UCSD-AML1 (cell line): ENCODE measurements around the gene PUM2.

Experiments
- DNase-seq: peaks from one replicate; lab custom pipeline; 2025; ENCODE audit not compliant: unreplicated experiment; lab: John Stamatoyannopoulos, UW

Gene PUM2

DNA sequence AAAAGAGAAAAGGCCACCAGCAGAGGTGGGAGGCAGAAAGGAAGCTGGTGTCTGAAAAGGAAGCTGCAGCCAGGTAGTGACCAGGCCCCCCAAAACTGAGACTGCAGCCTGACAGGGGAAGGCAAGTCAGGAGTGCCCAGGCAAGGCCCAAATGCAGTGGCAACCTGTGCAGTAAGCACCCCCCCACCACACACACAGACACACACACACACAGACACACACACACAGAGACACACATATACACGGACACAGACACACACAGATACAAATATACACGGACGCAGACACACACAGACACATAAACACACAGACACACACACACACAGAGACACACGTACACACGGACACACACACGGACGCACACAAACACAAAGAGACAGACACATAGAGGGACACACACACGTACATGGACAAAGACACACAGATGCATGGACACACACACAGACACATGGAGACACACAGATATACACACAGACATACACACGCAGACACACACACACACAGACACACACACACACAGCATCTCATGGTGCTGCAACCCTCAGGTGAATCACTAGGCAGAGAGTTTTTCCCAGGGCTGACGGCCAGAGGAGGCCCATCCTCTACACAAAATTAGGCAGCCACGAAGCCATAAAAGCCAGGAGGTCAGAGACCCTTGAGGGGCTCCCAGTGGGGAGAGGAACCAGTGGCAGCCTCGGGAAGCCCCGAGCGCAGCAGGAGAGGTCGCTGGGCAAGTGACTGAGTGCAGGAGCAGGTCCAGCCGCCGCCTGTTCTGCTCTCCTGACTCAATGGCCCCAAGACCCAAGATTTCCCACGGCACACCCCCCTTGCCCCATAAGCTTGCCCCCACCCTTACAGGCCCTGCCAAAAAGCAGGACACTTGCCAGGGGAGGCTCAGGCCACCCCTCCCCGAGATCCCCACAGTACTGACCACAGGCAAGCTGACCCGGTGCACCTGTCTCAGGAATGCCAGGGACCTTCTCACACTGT, 132.0 kb downstream of the PUM2 start:
- no peak for DNase-seq

DNA sequence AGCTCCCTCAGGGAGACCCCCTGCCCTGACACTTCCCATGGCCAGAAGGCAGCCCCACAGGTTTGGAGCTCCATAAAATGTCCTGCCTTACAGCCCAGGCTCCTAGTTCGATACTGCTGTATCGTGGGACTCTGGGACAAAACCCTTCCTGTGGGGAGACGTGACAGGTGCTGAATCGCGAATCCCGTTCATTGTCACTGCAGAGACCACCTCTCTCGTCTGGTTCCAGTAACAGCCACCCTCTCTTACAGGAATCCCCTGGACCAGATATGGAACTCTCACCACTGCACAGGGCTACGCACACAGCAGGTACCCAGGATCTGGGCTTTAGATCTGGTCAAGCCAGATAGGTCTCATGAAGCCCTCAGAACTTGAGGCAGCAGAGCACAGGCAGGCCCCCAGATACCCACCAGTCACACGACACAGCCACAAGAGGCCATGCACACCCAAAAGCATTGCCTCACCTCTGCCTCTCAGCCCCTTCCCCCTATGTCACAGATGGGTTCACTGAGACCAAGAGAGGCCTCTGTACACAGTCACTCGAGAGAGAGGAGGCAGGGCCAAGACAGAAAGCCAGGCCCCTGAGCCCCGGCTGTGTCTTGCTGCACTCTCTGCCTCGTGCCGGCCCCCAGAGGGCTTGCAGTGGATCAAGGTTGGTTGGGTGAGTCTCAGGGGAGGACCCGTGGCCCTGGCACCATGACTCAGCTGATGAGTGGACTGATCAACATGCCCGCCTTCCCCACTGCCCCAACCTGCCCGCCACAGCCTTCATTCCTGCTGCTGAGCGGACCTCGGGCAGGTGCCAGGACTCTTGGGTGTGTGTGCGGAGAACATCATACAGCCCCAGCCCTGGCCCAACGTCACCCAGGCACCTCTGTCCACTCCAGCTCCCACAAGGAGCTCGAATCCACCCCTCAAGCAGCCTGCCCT, 133.3 kb downstream of the PUM2 start:
- DNase-seq, result no peak

DNA sequence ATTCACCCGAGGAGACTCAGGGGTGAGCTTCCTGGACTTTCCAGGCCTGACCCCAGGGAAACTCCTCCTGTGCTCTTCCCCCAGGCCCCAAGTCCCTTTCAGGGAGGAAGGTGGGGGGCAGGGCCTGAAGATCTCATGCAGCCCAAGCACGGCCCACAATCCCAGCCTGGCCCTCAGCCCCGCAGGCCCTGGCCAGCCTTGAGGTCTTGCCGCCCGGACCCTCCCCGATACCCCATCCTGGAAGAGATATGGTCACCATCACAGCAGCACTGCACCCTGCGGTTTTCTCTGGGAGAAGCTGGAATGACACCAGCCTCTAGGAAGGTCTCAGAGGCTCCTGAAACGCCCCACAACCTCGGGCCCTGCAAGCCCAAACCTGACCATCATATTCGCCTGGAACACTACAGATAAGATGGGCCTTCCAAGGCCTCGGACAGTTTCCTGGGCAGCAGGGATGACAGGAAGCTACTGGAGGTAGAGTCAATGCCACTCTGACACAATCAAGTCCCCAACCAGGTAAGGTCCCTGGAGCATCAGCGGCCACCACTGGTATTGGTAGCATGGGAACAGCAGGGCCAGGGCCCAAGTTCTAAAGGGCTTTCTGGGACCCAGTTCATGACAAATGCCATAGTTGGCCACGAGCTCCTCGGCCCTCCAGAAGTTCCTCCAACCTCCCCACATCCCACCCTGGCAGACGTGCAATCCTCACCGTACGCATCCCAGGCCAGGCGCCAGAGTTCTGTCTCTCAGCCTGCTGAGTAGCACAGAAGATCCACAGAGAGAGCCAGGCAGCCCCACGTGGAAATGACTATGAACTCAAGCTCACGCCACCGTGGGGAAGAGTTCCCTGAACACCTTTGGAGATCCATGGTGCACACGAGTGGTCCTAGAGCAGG, 134.3 kb downstream of the PUM2 start:
- no peak for DNase-seq

DNA sequence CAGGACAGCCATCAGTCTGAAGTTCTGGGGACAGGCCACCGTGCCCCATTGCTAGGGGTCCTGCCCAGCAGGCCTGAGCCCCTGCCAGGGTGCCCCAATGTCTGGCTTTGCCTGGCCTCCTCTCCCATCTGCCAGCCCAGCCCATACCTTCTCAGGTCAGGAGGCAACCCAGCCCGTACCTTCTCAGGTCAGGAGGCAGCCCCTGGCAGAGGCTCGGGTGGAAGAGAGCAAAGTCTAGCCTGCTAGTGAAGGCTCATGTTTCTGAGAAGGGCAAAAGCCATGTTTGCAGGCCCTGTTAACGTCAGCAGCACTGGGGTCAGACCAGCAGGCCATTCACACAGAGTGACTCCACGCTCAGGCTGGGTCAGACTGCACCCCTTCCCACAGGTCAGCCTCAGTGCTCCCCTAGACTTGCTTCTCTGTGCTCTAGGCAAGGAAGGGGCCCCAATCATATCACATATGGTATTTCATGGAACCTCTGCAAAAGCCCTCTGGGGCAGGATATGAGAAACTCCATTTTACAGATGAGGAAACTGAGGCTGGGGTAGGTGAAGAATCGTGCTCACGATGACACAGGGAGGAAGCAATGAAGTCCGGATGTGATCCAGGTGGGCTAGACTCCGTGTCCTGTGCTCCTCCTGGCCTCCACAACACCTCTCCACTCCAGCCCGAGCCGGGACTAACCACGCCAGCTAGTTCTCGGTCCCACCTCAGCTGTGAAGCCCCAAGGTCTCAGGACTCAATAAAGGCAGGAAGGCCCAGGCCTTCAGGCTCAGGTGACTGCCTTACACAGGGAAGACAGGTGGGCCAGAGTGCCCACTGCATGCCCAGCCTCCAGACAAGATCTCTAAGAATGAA, 135.2 kb downstream of the PUM2 start:
- DNase-seq, result no peak

DNA sequence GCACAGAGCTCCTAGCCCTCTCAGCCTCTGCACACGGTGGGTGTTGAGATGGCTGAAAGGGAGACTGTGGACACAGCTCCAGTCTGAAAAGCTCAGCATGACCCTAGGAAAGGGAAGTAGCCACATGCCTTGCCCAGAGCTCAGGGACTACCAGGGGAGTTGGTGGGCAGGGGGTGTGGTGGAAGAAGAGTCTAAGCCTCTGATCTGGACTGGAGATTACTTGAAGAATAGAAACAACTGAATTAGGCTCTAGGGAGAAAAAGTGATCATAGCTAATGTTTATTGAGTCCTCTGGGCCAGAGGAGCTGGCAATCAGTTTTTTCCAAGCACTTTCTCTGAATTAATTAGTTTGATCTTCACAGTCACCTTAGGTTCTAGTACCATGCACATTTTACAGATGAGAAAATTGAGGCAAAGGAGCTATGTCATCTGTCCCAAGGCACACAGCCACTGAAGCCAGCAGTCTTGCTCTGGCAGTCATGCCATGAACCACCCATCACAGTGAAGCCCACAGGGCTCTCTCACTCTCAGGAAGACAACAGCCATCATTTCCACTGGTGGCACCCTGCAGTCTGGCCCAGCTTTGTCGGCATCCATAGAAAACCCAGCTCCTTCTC, 136.0 kb downstream of the PUM2 start:
- no peak for DNase-seq

DNA sequence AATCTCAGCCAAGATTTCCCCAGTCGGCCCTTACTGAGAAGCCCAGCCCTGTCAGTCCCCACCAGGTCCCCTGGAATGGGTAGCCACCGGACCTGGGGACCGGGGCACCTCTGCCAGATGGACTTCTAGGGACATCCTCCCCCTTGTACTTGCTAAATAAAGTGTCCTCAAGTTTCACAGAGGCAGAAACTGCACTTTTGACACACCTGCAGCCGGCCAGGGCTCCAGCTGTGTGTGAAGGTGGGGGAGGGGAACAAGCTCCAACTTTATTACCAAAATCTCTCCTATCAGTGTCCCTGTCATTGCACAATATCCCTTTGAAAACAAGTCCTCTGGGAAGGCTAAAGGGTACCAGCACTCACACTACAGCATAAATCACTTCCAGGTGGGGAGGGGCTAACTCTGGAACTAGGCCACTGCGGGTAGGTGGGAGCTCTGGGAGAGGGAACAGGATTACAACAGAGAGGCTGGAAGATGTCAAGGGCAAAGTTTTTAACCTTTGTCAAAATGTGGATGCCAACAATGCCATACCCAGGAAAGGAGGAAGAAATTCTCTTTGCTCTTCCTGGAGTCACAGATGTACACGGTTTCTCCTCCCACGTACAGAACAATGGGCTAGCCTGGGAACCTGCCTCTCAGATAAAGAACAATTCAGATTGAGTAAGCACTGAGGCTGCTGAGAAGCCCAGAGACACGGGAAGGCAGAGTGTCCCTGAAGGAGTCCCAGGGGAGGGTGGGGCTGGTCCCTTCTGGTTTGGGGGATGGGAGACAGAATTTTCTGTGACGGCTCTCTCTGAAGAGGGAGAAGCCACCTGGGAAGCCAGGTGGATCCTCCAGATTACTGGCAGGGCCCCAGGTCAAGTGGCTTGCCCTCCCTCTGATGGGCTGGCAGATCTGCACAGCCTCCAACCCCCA, 136.7 kb downstream of the PUM2 start:
- DNase-seq, result no peak

DNA sequence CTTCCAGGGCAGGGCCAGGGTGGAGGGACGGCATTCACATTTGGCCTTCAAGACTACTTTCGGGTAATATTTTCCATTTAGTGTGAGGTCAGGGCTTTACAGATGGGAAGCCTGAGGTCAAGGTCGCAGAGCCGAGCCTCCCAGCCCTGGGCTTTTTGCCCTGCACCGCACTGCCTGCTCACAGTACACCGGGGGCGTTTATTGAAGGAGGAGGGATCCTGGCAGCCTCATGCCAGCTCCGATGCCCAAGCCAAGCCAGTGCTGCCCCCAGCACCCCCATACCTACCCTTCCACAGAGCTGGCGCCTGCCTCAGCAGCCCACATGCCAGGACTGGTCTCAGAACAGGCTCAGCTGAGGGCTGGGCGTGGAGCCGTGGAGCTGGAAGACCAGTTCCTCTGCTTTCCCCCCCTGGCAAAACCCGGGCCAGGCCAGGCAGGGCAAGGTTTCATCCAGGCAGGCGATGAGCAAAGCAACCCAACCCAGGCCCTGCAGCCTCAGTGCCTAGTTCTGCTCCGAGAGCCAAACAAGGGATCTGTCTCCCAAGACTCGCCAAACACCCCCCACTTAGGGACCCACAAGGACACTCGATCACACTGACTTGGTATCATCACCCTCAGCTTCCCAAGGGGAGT, 137.7 kb downstream of the PUM2 start:
- DNase-seq, result no peak

DNA sequence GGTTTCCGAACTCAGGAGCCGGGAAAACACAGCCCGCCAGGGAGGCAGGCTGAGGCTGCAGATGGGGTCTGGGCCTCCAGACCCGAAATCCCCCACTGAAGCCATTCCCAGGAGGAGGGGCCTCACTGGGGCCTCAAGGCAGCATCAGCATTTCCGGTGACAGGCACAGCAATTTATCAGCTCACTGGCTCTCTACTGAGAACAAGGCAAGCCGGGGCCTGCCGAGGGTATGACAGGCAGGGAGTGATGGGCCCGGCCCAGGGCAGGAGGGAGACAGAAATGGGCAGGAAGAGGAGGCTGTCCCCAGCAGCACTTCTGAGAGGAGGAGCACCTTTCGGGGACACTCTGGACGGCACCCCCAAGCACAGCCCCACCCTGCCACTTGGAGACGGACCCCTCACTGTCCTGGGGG, 138.2 kb downstream of the PUM2 start:
- DNase-seq, result no peak

DNA sequence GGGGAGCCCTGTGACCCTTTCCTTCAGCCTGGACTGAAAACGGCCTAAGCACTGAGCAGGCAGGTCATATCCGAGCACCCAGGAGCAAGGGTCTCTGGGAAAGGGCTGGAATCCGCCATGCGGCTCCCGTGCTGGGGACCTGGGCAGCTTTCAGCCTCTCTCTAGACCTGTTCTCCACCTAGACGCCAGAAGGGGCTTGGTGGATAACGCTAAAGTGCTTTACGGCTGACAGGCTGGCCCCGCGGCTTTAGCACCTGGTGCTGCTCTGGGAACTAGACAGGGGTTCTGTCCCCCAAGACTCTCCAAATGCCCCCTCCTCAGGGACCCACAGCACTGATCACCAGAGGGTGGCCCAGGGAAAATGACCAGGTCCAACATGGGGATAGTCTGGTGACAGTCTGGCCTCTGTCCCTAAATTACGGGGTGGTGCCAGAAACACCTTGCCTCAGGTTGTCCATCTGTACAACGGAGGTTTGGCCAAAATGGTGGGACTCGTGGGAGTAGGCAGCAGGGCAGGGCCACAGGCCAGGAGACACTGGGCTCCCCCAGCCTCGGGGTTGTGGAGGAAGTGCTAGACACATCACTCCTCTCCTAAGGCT, 138.7 kb downstream of the PUM2 start:
- no peak for DNase-seq

DNA sequence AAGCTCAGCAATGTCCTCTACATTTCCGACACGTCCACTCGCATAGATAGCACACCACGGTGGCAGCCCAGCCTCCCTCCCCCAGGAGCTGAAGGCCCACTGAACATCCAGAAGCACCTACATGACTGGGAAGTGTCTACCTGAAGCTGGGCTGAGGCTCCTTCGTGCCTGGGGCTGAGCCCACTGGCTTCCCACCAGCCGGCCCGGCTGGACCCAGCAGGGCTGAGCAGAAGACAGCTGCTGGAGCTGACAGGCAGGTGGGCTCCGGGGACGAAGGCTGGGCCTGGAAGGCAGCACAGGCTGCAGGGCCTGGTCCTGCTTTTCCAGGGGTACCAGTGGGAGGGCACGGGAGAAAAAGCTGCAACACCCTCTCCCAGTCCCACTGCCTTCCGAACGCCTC, 139.2 kb downstream of the PUM2 start:
- DNase-seq, result no peak

DNA sequence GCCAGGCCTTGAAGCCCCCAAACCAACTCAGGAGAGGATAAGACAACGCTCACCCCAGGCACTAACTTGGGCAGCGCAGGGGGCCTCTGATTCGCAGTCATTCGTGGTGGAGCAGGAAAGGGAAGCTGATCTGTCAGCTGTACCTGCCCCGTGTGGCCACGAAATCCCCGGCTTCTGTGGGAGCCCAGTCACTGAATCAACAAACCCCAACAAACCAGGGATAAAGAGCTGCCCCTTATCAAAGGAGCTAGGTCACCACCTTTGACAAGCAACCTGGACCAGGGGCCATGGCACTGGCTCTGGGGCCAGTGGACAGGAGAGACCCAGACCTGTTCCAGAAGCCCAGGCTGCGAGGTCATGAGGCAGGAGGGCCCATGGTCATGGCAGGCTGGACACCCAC, 140.2 kb downstream of the PUM2 start:
- DNase-seq, result no peak

DNA sequence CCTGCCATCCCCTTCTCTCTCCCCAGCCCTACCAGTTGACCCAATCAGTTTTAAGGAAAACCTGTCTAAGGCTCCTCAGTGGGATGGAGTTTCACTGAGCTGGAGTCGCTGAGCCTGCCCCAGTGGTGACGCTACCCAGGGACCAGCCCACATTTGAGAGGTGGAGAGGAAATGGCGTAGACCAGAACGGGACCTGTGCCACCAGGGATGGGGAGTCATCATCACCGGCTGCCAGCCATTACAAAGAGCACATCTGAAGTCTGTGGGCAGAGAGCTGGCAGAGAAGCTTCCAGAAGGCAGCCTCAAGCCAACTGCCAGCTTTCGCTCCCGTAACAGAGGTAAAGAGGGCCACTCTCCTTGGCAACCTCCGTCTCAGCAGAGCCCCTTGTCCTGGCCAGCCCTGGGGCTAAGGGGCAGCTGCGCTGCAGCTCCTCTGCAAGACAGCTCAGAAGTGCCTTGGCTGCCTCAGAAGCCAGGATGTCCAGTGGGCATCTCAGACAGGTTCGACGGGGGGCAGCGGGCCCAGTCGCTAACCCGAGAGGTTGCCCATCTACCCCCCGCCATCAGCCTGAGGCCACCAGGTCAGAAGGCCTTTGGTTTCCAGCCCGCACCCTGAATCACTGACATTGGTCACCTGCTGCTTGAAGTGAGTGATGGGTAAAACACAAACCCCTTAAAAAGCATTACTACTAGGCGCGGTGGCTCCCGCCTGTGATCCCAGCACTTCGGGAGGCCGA, 141.1 kb downstream of the PUM2 start:
- no peak for DNase-seq

DNA sequence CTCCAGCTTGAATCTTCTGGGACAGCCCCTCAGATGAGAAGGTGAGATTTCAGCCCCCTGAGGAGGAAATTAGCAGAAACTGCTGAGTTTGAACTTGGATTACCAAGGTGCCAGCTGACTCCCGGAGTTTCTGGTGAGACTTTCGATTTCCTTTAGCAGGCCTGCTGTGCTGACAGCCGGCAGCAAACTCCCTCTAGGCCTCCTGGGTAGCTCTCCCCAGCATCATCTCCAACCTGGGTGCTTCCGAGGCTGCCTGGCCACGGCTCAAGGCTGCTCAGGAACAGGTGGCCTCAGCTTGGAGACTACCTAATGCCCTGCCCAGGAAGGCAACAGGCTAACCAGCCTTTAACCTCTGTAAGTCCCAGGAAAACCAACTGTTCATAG, 142.2 kb downstream of the PUM2 start:
- no peak for DNase-seq

DNA sequence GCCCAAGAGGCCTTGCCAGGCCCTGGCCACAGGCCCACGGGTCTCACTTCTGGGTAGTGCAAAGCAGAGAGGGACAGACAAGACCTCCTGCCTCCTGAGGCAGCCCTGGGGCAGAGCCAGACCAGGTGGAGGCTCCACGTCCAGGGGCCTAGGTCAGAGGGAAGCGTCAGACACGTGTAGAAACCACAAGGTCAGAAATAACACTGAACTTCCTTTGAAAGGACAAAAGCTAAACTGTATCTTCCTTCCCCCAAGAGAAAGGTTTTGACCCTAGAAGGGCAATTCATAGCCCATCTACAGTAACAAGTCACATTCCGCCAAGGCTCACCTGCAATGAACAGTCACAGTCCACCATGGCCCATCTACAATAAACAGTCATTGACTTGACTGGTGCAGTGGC, 143.6 kb downstream of the PUM2 start:
- DNase-seq, result no peak

DNA sequence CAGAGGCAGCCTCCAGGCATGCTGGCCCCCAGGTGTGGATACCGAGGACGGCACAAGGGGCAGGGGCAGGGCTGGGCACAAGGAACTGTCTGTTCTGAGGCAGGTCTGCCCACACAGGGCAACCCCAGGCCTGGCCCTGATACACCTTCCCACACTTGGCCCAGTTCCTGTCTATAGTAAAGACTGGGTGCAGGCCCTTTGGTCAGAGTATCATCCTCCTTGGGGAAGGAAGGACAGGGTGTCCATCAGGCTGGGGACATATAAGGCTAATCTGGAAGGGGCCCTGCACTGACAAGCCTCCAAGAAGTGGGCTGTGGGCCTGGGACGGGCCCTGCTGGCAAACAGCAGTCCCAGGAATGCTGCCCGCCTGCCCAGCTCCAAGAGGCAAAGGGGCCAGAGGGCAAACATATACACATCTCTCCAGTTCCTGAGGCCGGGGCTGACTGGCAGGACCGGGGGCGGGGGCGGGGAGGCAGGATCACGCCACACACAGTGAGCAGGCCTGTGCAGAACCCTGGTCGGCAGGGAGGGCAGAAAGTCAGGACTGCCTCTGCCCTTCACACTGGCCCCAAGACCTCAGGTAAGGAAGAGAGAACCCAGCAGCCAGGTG, 144.6 kb downstream of the PUM2 start:
- DNase-seq, result no peak

DNA sequence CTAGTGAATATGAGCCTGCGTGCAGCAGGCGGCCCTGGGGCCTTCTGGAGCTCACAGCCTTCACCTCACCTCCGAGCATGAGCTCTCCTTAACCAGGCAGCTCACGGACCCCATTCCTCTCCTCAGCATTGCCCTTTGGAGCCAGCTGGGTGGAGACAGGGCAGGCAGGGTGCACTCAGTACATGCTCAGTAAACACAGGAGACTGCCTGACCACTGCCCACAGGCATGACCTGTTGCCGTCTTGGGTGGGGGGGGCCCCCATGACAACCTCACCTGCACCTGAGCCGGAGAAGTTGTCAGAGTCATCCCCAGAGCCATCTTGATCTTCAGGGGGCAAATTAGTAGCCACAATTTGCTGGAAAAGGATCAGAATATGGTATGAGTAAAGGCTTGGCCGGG, 145.6 kb downstream of the PUM2 start:
- no peak for DNase-seq
